H9 (cell line): Measurements from ENCODE around the gene PRICKLE1. TPM values are rescaled to one million over a fixed set of nuclear protein-coding genes. Genes with fewer than 3 reads are reported as not detected.

Source experiments
- DNase-seq: peaks from one replicate; pipeline ENCODE4 v3.0.0-alpha.2; 2017
- H2AFZ ChIP-seq: one replicate; pipeline ENCODE4 v1.6.1; 2013; ENCODE audit warnings: mild to moderate bottlenecking, low read length, control low read depth, moderate library complexity
- H2AK5ac ChIP-seq: 2 replicates; pipeline ENCODE4 v1.6.1; 2013; ENCODE audit warnings: low read length, control low read depth, mixed read lengths; ENCODE audit not compliant: insufficient read length
- H2BK120ac ChIP-seq: one replicate; pipeline ENCODE4 v1.6.1; 2013; ENCODE audit warnings: low read depth, mild to moderate bottlenecking, low read length, control low read depth, inconsistent platforms; ENCODE audit not compliant: poor library complexity, severe bottlenecking
- H2BK12ac ChIP-seq: 2 replicates; pipeline ENCODE4 v1.6.1; 2013; ENCODE audit warnings: low read length, control low read depth, mixed read lengths, low read depth; ENCODE audit not compliant: insufficient read length
- H2BK15ac ChIP-seq: 2 replicates; pipeline ENCODE4 v1.6.1; 2013; ENCODE audit warnings: low read depth, low read length, control low read depth
- H2BK20ac ChIP-seq: one replicate; pipeline ENCODE4 v1.6.1; 2013; ENCODE audit warnings: low read depth, mild to moderate bottlenecking, low read length, control low read depth, inconsistent platforms; ENCODE audit not compliant: poor library complexity, severe bottlenecking
- H2BK5ac ChIP-seq: 2 replicates; pipeline ENCODE4 v1.6.1; 2013; ENCODE audit warnings: low read length, control low read depth, mixed read lengths; ENCODE audit not compliant: insufficient read length
- H3K14ac ChIP-seq: 2 replicates; pipeline ENCODE4 v1.6.1; 2013; ENCODE audit warnings: low read length, control low read depth; ENCODE audit not compliant: insufficient read depth
- H3K18ac ChIP-seq: 2 replicates; pipeline ENCODE4 v1.6.1; 2013; ENCODE audit warnings: low read depth, mild to moderate bottlenecking, mixed read lengths, low read length, control low read depth; ENCODE audit not compliant: insufficient read length
- H3K23ac ChIP-seq: 2 replicates; pipeline ENCODE4 v1.6.1; 2013; ENCODE audit warnings: low read length, control low read depth, mixed read lengths, low read depth; ENCODE audit not compliant: insufficient read length
- H3K23me2 ChIP-seq: 2 replicates; pipeline ENCODE4 v1.6.1; 2013; ENCODE audit warnings: low read depth, mild to moderate bottlenecking, mixed read lengths, low read length, control low read depth; ENCODE audit not compliant: insufficient read length, poor library complexity, severe bottlenecking
- H3K27ac ChIP-seq: 2 replicates; pipeline ENCODE4 v1.5.1; 2013; ENCODE audit warnings: low read length, control low read depth, mixed read lengths, low read depth; ENCODE audit not compliant: insufficient read length
- H3K27me3 ChIP-seq: 2 replicates; pipeline ENCODE4 v1.6.1; 2013; ENCODE audit warnings: low read length, control low read depth, inconsistent platforms; ENCODE audit not compliant: insufficient read depth
- H3K4ac ChIP-seq: 2 replicates; pipeline ENCODE4 v1.6.1; 2013; ENCODE audit warnings: low read depth, mild to moderate bottlenecking, control low read depth, inconsistent platforms, low read length, moderate library complexity
- H3K4me1 ChIP-seq: 2 replicates; pipeline ENCODE4 v1.6.1; 2013; ENCODE audit warnings: low read length, control low read depth, inconsistent platforms; ENCODE audit not compliant: insufficient read depth
- H3K4me2 ChIP-seq: 2 replicates; pipeline ENCODE4 v1.6.1; 2013; ENCODE audit warnings: low read length, control low read depth, mixed read lengths; ENCODE audit not compliant: insufficient read length, insufficient read depth
- H3K56ac ChIP-seq: 2 replicates; pipeline ENCODE4 v1.6.1; 2013; ENCODE audit warnings: low read depth, mild to moderate bottlenecking, mixed read lengths, low read length, control low read depth; ENCODE audit not compliant: insufficient read length
- H3K79me1 ChIP-seq: 2 replicates; pipeline ENCODE4 v1.6.1; 2013; ENCODE audit warnings: low read depth, mild to moderate bottlenecking, moderate library complexity, low read length, control low read depth, inconsistent platforms; ENCODE audit not compliant: insufficient read depth, poor library complexity, severe bottlenecking
- H3K79me2 ChIP-seq: 2 replicates; pipeline ENCODE4 v1.6.1; 2013; ENCODE audit warnings: low read length, control low read depth, inconsistent platforms; ENCODE audit not compliant: insufficient read depth
- H3K9ac ChIP-seq: 2 replicates; pipeline ENCODE4 v1.6.1; 2013; ENCODE audit warnings: low read length, control low read depth, mixed read lengths; ENCODE audit not compliant: insufficient read length; ENCODE audit errors: extremely low read depth
- H3K9me3 ChIP-seq: one replicate; pipeline ENCODE4 v1.6.1; 2013; ENCODE audit warnings: low read depth, low read length, inconsistent platforms; ENCODE audit not compliant: control insufficient read depth
- H3T11ph ChIP-seq: one replicate; pipeline ENCODE4 v1.6.1; 2013; ENCODE audit warnings: mild to moderate bottlenecking, low read length, control low read depth, inconsistent platforms
- H4K20me1 ChIP-seq: one replicate; pipeline ENCODE4 v1.6.1; 2013; ENCODE audit not compliant: control insufficient read depth, insufficient read length, insufficient read depth
- H4K5ac ChIP-seq: 2 replicates; pipeline ENCODE4 v1.6.1; 2013; ENCODE audit warnings: low read depth, mild to moderate bottlenecking, mixed read lengths, low read length, control low read depth; ENCODE audit not compliant: insufficient read length
- H4K8ac ChIP-seq: replicated peaks from 2 replicates; pipeline ENCODE4 v1.6.1; 2013; ENCODE audit warnings: low read length, control low read depth, mixed read lengths, low read depth; ENCODE audit not compliant: insufficient read length
- H4K91ac ChIP-seq: 2 replicates; pipeline ENCODE4 v1.6.1; 2013; ENCODE audit warnings: low read depth, mild to moderate bottlenecking, moderate library complexity, mixed read lengths, low read length, control low read depth; ENCODE audit not compliant: insufficient read length
- H3K27ac Mint-ChIP-seq, 3 experiments: 2 replicates in 2 of 3; 3 replicates in 1 of 3; pipeline ENCODE4 v1.8.0; 2020 to 2021; ENCODE audit warnings: mixed read lengths in 3 of 3, mild to moderate bottlenecking in 1 of 3, moderate library complexity in 1 of 3
- H3K27me3 Mint-ChIP-seq: 2 replicates; pipeline ENCODE4 v1.8.0; 2021; ENCODE audit warnings: low read depth, mild to moderate bottlenecking, moderate library complexity, mixed read lengths
- H3K36me3 Mint-ChIP-seq, 3 experiments: 2 replicates in 2 of 3; 3 replicates in 1 of 3; pipeline ENCODE4 v1.8.0; 2020 to 2021; ENCODE audit warnings: low read depth in 3 of 3, mixed read lengths in 3 of 3; ENCODE audit not compliant: insufficient read depth in 1 of 3
- H3K4me1 Mint-ChIP-seq, 2 experiments: 2 replicates each; pipeline ENCODE4 v1.8.0; 2020; ENCODE audit warnings: mixed read lengths in 2 of 2
- H3K4me3 Mint-ChIP-seq, 2 experiments: 2 replicates in 1 of 2; 3 replicates in 1 of 2; pipeline ENCODE4 v1.8.0; 2020 to 2021; ENCODE audit warnings: mild to moderate bottlenecking in 2 of 2, mixed read lengths in 2 of 2, moderate library complexity in 1 of 2
- H3K9me3 Mint-ChIP-seq, 2 experiments: 2 replicates in 1 of 2; 3 replicates in 1 of 2; pipeline ENCODE4 v1.8.0; 2020; ENCODE audit warnings: mild to moderate bottlenecking in 2 of 2, mixed read lengths in 2 of 2, moderate library complexity in 1 of 2
- WGBS: extraction: QIAGEN DNeasy Blood & Tissue Kit; methylation state at CpG from one replicate; pipeline ENCODE4 v1.1.7; 2013; ENCODE audit warnings: missing lambda C conversion rate, low lambda C conversion rate, mixed read lengths; ENCODE audit not compliant: insufficient read length; ENCODE audit errors: extremely low coverage; 5-methylcytosine and 5-hydroxymethylcytosine counted together
- total RNA-seq: library from RNA; stranded (reverse); gene quantifications from 2 replicates; pipeline ENCODE4 v1.2.1, GENCODE V29; 2021
- TF ChIP-seq, protein P1 (sequence below): fragments of 200-600 bp; sonication (generic); conservative IDR thresholded peaks from 3 replicates; pipeline ENCODE4 v1.8.0; 2021; ENCODE audit warnings: antibody characterized with exemption, mild to moderate bottlenecking

Gene PRICKLE1
- total RNA-seq, 1 experiment from 2014 or later: 20.5 TPM

DNA sequence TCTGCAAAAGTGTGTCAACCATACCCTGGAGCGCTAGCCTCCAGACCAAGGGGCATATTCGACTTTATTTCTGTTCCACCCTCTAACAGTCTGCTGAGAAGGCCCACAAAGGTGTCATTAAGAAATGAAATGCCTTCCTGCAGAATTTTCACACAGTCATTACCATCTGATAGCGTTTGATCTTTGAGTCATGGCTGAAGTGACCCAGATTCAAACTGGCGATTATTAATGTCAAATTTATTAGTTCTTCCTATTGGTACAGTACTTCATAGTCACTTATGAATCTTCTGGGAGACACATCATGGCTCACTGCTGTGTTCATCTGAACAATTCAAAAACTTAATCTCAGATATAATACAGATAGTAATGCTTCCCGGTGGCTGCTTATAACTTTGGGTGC lies 13.2 kb downstream of the PRICKLE1 start:
- Mint-ChIP-seq H3K27ac (no peak overlapping the region), H3K4me3 (no peak overlapping the region), H3K36me3 (no peaks in the 10 kb centered on the region), H3K4me1 (peaks cover 11 to 21% of the 10 kb centered on the region in 2 experiments), H3K9me3 (no peaks in the 10 kb centered on the region), H3K27me3 (no peaks in the 10 kb centered on the region)
- H3K56ac ChIP-seq: no peak overlapping the region
- H3K27ac ChIP-seq: no peak overlapping the region
- H3K4ac ChIP-seq: no peak overlapping the region
- H2BK12ac ChIP-seq: no peak overlapping the region
- no peaks in the 10 kb centered on the region for H3K9me3 ChIP-seq
- no peaks in the 10 kb centered on the region for H3K27me3 ChIP-seq
- no CpG with 5 or more reads among the region's 5 CpGs for WGBS
- H4K5ac ChIP-seq: no peak overlapping the region
- H2BK15ac ChIP-seq: no peak overlapping the region
- no peak overlapping the region for H3K9ac ChIP-seq
- no peak overlapping the region for H2AK5ac ChIP-seq
- H2BK5ac ChIP-seq: no peak overlapping the region
- H3K4me1 ChIP-seq: no peaks in the 10 kb centered on the region
- H4K8ac ChIP-seq: no peak overlapping the region
- no peak overlapping the region for H4K91ac ChIP-seq
- no peak overlapping the region for H2BK20ac ChIP-seq
- H3K79me1 ChIP-seq: no peaks in the 10 kb centered on the region
- no peak overlapping the region for H2BK120ac ChIP-seq
- TF ChIP-seq, protein P1, sequence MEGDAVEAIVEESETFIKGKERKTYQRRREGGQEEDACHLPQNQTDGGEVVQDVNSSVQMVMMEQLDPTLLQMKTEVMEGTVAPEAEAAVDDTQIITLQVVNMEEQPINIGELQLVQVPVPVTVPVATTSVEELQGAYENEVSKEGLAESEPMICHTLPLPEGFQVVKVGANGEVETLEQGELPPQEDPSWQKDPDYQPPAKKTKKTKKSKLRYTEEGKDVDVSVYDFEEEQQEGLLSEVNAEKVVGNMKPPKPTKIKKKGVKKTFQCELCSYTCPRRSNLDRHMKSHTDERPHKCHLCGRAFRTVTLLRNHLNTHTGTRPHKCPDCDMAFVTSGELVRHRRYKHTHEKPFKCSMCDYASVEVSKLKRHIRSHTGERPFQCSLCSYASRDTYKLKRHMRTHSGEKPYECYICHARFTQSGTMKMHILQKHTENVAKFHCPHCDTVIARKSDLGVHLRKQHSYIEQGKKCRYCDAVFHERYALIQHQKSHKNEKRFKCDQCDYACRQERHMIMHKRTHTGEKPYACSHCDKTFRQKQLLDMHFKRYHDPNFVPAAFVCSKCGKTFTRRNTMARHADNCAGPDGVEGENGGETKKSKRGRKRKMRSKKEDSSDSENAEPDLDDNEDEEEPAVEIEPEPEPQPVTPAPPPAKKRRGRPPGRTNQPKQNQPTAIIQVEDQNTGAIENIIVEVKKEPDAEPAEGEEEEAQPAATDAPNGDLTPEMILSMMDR: no peak
- H3K14ac ChIP-seq: no peak overlapping the region
- no peak overlapping the region for H3K23ac ChIP-seq
- no peak overlapping the region for H3K18ac ChIP-seq
- no peak for DNase-seq
- no peaks in the 10 kb centered on the region for H3K79me2 ChIP-seq
- H4K20me1 ChIP-seq: no peaks in the 10 kb centered on the region
- H2AFZ ChIP-seq: no peak overlapping the region
- H3T11ph ChIP-seq: no peak overlapping the region
- no peak overlapping the region for H3K4me2 ChIP-seq
- no peaks in the 10 kb centered on the region for H3K23me2 ChIP-seq
